RWPE1 (cell line): ENCODE data around the gene EYA2.

ENCODE experiments used
- CTCF ChIA-PET: fragments of 350-600 bp; sonication (Branson Sonifier 250); formaldehyde crosslinking; extraction: SDS; loops from one replicate; lab custom pipeline; 2021; lab: Yijun Ruan, JAX
- POLR2A ChIA-PET: fragments of 400-600 bp; formaldehyde crosslinking; extraction: SDS; loops from one replicate; lab custom pipeline; 2020; ENCODE audit warnings: antibody characterized with exemption; ENCODE audit not compliant: low non-redundant PET; lab: Yijun Ruan, JAX
- DNase-seq: peaks from one replicate; pipeline ENCODE4 v3.0.0; 2012; ENCODE audit warnings: low spot score
- H3K27ac ChIP-seq: fragments of 450-650 bp; 2 replicates; pipeline ENCODE4 v1.5.1; 2017
- CTCF ChIP-seq: fragments of 450-650 bp; conservative IDR thresholded peaks from 2 replicates; pipeline ENCODE4 v1.5.1; 2017; ENCODE audit warnings: low read depth, mild to moderate bottlenecking

Gene EYA2

GRCh38 chr20:46900086-46900485 is 5.4 kb downstream of the EYA2 start:
- H3K27ac ChIP-seq = no peak overlapping the region
- TF ChIP-seq CTCF = no peak
- POLR2A ChIA-PET = no interaction called here
- CTCF ChIA-PET = interaction anchor here (0.8 kb wide), 1 partner anchor 1614 kb away, joined by 4 read pairs; no protein-coding TSS in a partner anchor
- DNase-seq = no peak

- TF ChIP-seq CTCF = no peak
- ChIA-PET POLR2A (no interaction called here), CTCF (interaction anchor here (0.8 kb wide), 1 partner anchor 1615 kb away, joined by 4 read pairs; no protein-coding TSS in a partner anchor)
- no peak overlapping the region for H3K27ac ChIP-seq
- no peak for DNase-seq
Measured at GRCh38 chr20:46900826-46901225, 6.2 kb downstream of the EYA2 start.

GRCh38 chr20:46901638-46902037 is 7.0 kb downstream of the EYA2 start:
- TF ChIP-seq CTCF = no peak
- ChIA-PET CTCF (no interaction called here), POLR2A (no interaction called here)
- H3K27ac ChIP-seq = no peak overlapping the region
- peak; percentile 82 for DNase-seq

- no peak for DNase-seq
- H3K27ac ChIP-seq = no peak overlapping the region
- CTCF ChIA-PET = interaction anchor here (0.6 to 1.1 kb wide), 3 partner anchors 15 to 1859 kb away, joined by 3 read pairs; no protein-coding TSS in a partner anchor
- POLR2A ChIA-PET = no interaction called here
- no peak for TF ChIP-seq CTCF
Measured at GRCh38 chr20:46903256-46903655, 8.6 kb downstream of the EYA2 start.

- TF ChIP-seq CTCF = no peak
- DNase-seq = no peak
- CTCF ChIA-PET = interaction anchor here (1.1 kb wide), 1 partner anchor 22 kb away, joined by 3 read pairs; no protein-coding TSS in a partner anchor
- POLR2A ChIA-PET = no interaction called here
- H3K27ac ChIP-seq = no peak overlapping the region
Measured at GRCh38 chr20:46903937-46904336, 9.3 kb downstream of the EYA2 start.

- H3K27ac ChIP-seq = no peak overlapping the region
- TF ChIP-seq CTCF = no peak
- POLR2A ChIA-PET = no interaction called here
- no peak for DNase-seq
- CTCF ChIA-PET = interaction anchor here (0.5 kb wide), 1 partner anchor 17 kb away, joined by 4 read pairs; no protein-coding TSS in a partner anchor
Measured at GRCh38 chr20:46905364-46906125, 10.9 kb downstream of the EYA2 start.
